SHP77 (cell line): Measurements from ENCODE around the gene PRR29.
"Not testable (repeated sequence)": the region's sequence is repeated elsewhere in the genome, so short reads cannot be mapped to it uniquely, and the experiment has no call there.

ENCODE experiments used
- DNase-seq, 2 experiments: peaks; one replicate each; lab custom pipeline; 2025; lab: John Stamatoyannopoulos, UW

Gene PRR29

DNA sequence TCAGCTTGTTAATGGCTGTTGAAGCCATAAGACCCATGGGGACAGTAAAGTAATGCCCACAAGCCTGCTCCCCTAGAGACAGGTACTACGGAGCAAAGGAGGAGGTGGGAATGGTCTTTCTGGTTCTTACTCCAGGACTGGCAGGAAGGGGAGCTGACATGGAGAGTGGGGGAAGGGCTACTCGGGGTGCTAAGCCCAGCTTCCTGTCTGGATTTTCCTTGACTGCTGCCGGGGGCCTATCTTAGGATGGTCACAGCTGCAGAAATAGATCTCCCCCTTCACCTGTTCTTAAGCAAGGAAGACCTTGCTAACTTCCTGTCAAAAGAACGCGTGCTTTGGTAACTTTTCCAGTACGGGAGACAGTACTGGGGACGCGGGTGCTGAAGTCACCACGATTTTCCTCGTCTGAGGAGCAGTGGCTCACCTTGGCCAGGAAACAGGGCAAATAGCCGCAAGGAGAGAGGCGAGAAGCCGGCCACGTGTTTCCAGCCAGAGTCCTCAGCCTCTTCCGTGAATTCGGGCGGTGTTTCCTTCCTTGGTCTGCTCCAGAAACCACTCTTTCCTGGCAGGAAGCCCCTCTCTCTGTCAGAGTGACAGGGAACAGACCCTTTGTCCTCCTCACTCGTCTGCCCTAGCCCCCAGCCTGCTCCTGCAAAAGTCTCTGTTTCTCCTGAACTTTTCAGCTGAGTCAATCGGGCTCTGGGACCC, 656 bp upstream of the PRR29 start:
- no peak for DNase-seq

DNA sequence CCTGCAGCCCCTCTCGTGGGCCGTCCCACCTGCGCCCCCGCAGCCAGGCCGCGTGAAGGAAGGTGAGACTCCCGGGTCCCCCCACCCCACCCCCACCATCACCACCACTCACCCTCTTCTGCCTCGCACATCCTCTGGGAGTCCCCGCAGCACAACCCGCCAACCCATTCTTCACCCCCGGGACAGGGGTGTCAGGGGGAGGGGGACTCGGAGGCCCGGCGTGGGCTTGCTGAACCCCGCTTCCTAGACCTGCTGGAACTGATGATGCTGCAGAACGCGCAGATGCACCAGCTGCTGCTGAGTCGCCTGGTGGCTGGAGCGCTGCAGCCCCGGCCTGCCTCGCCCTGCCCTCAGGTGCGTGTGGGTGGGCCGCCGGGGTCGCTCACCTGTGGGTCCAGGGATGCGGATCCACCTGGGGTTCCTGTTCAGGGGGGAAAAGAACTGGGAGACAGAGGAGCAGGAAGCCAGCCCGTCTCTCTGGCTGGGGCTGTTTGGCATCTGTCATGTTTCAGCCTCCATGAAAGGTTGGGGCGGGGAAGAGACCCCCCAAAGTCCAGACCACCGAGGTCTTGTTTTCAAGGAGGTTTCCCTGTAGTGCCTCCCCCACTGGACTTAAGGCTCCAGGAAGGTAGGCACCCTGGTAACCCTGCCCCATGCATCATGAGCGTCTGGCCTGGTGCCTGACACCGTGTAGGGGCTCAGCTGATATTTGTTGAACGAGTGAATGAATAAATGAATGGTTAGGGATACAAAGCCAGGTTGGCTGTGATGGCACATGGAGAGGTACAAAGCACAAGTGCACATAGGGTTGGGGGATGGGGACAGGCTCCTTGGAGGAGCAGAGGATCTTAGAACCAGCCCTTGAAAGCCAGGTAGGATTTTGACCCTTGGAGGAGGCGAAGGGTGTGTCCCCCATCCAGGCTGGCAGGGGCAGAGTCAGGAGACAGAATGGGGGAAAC, 849 bp downstream of the PRR29 start:
- DNase-seq: no peak

DNA sequence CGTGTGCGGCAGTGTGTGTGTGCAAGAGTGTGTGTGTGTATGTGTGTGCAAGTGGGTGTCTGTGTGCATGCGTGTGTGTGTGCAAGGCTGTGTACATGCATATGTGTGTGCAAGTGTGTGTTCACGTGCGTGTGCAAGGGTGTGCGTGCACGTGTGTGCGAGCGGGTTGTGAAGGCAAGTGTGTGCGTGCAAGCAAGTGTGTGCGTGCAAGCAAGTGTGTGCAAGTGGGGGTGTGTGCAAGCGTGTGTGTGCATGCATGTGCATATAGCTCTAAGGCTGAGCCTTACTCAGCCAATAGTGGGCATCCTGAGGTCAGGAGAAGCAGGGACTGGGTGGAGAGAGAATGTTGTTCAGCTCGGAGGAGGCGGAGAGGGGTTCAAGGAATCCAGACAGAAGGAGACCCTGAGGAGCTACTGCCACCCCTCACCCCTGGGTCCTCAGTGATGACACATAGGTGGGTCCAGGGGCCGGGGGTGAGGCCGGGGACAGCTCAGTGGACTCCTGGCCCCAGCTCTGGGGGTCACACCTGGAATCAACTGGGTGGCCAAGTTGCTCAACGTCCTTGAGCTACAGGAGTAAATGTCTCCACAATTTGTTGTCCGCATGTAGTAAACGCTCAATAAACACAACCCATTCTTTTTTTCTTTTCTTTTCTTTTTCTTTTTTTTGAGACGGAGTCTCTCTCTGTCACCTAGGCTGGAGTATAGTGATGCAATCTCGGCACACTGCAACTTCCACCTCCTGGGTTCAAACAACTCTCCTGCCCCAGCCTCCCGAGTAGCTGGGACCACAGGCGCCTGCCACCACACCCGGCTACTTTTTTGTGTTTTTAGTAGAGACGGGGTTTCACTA, 1.8 kb downstream of the PRR29 start:
- DNase-seq: no peak

DNA sequence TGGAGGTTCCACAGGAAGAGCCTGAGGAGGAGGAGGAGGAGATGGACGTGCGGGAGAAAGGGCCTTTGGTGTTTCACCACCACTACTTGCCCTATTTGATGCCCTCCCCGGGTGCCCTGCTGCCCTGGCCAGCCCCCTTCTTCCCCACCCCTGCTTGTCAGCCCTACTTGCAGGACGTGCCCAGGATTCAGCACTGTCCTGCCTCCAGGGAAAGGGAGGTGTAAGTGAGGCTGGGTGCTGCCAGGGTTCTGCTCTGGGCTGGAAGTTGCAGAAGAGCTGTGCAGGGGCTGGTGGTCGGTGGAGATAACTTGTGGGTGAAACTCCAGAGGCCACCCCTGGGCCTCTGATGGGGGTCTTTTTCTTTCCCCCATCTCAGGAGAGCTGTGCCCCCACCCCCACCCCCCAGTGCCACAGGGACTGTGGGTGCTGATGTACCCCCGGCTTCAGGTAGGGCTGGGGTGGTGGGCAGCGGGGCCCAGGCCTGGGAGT, 3.0 kb downstream of the PRR29 start:
- DNase-seq: no peak

DNA sequence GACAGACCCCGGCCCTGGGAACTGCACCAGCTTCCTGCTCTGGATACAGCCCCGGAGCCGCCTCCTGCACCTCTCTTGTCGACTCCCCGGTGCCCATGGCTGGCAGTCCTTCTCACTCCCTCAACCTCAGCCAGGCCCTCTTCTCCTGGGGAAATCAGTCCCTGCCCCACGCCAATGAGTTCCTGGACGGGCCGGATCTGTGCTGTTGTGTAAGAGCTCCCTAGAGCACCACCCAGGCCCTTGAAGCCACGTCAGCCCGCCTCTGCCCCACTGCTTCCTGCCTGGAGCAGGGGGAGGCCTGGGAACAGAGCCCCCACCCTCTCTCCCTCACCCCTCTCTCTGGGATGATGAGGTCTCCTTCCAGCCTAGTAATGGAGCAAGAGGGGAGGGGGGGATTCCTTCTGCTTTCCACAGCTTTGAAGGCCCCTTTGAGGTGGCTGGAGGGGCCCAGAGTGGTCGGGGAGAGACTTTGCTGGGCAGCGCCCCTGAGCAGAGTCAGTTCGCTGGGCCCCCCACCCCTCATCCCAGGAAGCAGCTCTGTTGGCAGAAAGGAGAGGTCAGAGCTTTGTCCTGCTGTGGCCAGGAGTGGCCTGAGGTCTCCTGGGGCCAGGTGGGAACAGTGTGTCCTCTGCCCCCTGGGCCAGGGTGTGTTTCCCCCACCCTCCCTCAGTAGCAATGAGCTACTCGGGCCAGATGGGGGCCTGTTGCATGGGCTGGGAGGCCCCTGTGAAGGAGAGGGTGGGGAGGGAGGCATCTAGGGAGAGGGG, 3.8 kb downstream of the PRR29 start:
- no peak for DNase-seq

DNA sequence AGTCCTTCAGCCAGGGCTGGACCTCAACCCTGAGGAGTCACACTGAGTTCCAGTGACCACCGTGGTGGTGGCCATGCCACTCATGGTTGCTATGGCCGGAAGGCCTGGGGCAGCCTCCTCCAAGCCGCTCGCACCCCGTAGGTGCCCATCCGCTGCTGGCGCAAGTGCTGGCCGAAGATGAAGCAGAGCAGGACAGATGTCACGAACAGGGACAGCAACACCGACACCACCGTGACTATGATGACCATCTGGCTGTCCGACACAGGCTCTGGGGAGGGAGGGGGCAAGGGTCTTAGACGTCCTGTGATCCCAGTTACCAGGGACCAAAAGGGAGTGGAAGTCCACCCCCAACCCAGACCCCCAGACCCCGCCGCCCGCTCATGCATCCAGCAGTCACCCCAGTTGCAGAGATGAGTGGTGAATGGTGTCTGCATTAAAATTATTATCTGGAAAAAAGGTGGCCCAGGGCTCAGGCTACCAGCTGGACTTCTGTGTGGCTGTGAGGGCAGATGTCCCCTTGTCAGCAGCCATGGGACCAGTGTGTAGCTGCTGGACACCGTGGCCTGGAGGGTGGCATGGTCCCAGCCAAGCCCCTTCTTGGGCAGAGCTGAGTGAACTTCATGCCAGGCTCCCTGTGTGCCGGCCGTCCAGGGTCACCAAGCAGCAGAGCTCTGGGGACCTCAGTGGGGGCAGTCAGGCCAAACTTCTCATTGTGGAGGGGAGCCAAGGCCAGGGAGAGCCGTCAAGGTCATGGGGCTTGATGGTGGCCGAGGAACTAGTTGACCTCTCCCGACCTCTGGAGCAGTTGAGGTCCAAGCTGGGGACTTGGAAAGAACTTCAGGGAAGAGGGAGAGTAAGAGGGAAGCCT, 4.7 kb downstream of the PRR29 start:
- DNase-seq: no peak

DNA sequence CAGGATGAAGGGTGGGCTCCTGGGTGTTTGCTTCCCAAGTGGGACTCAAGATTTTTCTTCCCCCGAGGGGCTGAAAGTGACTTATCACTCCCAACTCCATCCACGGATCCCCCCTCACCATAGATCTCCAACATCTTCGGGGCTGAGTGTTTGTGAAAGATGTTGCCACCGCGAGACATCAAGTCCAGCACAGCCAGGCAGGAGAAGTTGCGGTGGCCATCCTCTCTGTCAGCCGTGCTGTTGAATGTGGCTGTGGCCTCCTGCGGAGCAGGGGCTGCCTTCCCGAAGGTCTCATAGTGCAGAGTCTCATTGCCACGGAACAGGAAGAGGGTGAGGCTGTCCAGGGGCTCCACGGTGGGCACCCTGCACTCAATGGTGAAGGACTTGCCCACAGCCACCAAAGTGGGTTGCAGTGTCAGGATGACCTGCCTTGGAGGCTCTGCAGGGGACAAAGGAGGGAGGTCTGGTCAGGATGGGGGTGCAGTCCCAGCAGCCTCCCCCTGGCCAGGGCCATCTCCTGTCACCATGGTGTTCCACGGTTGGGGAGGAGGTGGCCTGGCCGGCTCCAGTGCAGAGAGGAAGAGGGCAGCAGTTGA, 5.5 kb downstream of the PRR29 start:
- DNase-seq: no peak

DNA sequence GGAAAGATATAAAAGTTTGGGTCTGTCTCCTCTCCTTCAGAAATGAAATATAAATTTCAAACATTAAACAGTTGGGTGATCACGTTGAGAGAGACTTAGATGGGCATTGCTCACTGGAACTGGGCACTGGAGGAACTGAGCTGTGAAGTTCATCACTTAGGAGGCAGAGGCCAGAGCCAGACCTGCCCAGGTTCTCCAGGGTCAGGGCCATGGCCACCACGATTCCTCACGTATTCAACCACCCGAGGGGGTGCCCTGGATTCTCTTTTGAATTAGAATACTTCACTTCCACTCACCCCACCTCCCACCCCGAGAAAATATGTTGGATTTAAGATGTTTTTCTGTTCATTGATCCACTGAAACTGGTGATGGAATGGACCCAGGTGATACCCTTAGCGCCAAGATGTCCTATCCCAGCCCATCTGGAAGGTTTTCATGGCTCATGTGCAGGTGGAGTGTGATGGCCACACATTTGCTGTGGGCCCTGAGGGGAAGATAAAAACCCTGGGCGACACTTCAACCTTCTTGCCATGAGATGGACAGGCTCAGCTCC, 6.1 kb downstream of the PRR29 start:
- no peak for DNase-seq

DNA sequence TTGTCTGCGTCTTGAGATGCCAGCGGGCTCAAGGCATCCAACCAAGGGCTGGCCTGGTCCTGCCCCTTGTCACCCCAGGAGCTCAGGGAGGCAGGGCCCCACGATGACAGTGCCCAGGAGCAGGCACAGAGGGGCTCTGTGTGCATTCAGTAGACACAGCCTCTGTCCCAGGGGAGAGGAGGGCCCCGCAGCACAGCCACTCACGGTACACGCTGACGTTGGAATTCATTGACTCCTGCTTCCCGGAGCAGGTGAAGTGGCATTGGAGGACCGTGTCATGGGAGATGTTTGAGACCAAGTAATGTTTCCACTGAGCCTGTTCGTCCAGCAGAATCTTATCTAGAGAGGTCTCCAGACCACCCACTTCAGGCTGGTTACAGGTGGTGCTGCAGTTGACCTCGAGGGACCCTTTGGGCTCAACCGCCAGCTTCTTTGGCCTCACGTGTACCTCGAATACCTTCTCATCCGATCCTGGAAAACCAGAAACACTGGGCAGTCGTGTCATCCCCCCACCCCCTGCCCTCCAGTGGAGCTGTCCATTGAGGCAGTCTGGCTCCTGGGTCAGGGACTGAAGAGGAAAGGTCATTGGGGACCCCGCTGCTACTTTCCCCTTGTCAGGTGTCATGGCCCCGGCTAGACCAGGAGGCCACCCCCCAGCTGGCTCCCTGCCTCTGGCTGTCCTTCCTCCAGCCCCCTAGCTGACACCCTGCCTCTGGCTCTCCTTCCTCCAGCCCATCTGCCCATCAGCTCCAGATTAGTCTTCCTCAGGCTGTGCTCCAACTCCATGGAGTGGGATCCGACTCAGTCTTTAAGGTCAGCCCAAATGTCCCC, 7.0 kb downstream of the PRR29 start:
- no peak for DNase-seq

DNA sequence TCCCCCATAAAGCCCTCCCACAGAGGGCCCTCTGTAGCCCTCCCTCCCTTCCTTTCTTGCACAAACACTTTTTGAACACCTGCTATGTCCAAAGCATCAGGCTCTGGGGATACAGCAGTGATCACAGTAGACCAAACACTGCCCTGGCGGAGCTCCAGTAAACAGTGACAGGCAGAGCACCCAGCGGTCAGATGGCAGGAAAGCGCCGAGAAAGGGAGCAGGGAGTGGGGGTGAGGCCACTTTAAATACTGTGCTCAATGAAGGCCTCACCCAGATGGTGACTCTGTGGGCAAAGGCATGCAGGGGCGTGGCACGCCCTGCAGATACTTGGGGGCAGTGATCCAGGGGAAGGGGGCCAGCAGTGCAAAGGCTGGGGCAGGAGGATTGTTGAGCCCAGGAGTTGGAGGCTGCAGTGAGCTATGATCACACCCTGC, 7.6 kb downstream of the PRR29 start:
- peak; percentile 80 to 90 for DNase-seq

DNA sequence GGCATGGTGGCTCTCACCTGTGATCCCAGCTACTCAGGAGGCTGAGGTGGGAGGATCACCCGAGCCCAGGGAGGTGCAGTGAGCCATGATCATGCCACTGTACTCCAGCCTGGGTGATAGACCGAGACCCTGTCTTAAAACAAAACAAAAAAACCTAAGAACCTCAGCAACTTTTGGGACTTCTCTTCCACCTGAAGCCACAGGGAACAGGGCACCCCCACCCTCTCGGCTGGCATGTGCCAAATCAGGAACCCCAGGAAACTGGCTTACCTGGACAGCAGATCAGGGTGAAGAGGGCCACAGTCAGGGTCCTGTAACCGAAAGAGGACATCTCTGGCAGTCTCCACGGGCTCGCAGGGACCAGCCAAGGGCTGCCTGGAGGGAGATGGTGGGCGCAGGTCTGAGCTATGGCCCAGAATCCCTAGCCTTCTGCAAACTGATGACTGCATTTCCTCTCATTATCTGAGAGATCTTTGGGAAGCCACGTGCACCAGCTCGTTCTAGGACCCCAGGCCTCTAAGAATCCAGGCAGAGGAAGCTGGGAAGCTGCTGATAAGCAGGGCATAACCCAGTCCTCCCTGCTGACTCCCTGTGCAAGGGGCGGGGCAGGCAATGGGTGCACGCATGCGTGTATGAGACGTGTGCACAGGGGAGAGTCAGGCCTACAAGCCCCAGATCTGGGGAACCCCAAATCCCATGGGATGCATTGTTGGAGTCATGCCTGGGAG, 8.4 kb downstream of the PRR29 start:
- no peak for DNase-seq

DNA sequence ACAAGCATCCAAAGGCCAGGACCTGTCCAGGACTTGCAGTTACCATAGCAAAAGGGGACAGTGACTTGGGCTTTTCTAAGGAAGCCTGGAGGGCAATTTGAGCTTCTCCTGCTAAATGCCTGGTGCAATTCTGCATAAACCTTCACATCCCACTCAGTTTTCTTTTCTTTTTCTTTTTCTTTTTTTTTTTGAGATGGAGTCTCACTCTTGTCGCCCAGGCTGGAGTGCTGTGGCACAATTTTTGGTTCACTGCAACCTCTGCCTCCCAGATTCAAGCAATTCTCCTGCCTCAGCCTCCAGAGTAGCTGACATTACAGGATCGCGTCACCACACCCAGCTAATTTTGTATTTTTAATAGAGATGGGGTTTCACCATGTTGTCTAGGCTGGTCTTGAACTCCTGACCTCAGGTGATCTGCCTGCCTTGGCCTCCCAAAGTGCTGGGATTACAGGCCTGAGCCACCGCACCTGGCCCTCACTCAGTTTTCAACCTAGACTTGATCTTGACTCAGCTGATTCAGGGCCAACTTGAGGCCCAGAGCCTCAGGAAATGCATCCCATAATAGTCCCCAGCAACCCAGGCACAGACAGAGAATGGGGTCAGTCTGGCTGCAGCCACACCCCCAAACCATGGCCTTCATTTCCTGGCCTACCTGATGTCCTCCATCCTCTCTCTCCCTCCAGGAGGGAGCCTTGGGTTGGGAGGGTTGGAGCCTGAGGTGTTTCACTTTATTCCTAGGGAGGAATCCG, 9.1 kb downstream of the PRR29 start:
- not testable (repeated sequence) for DNase-seq

DNA sequence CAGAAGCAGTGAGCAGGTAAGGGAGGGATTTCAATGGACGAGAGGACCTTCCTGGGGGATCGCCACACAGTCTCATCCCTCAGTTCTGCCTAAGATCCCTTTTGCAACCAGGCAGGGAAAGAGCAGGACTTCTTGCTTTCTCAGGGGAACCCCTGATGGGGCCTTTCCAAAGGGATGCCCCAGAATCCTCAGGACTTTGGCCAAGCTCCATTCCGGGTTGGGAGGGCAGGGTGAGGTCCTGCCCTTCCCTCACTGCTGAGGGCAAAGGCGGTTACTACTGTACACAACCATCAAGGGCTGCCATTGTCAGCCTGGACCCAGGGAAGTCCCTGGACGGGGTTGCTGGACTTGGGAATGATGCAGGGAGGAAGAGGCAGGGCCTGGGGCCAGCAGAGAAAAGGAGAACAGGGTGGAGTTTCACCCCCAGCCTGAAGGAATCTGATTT, 9.7 kb downstream of the PRR29 start:
- no peak for DNase-seq

DNA sequence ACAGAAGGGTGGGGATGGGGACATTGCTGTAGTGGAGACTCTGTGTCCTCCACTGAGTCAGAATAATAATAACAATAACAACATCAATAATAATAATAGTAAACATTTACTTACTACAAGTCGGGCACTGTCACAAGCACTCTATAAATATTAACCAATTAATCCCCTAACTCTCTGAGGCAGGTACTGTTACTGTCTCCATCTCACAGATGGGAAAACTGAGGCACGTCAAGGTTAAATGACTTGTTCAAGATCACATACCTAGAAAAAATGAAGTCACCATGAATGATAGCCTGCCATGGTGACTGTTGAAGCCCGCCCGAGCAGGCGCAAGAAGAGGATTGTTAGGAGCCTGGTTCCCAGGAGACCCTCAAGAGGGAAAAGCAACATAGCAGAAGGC, 10.2 kb downstream of the PRR29 start:
- DNase-seq: no peak

DNA sequence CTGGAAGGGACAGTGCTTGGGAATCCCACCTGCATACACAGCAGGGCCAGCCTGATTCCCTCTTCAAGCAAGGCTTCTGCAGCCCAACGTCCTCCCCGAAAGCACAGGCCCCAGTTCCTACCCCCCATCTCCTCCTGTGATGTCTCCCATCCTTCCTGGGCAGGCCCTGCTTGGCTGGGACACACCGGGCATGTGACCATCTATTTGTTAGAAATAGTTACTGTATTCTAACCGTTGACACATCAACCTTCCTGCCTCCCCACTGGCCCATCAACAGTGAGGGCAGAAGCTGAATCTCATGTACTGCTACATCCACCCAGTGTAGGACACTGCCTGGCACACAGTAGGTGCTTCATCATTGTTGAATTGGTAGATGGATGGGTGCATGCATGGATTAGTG, 10.7 kb downstream of the PRR29 start:
- no peak for DNase-seq

DNA sequence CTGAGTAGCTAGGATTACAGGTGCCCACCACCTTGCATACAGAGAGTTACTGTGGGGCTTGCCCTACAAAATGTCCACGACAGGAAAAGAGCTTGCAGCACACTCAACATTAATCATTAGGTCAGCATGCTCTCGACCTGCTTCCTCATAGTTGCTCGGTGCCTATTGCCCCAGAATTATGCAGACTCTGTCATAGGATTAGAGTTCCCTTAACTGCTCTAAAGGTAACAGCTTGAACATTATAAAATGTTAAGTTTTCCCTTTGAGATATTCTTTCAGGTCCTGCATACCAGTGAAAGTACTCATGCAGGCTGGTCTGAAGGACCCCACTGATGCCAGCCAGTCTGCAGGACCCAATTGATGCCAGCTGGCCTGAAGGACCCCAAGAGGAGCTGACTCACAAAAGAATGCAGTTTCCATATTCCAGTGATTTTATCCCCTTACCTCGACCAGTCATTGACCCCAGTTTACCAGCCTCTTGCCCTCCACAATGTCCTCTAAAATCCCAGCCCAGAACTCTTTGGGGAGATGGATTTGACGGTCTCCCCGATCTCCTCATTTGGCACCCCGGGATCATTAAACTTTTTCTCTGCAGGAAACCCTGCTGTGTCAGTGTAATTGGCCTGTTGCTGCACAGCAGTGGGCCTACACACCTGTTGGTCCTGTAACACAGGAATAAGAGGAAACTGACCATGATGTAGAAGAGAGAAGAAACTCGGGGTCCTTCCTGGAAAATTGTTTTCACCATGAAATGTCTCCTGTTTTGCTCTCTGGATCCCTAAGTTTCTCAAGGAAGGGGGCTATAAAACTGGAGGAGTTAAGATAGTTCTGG, 11.6 kb downstream of the PRR29 start:
- no peak for DNase-seq
